Measurements from ENCODE around the gene SPAG6. TPM values are rescaled to one million over a fixed set of nuclear protein-coding genes. Genes with fewer than 3 reads are reported as not detected.

Gene SPAG6
- total and polyA plus RNA-seq, 2 of the 8 experiments (the other 6 are each of a cell fraction or from before 2014, with no cell fraction given) = 0.14 TPM; not detected in 1

GRCh38 chr10:22460531-22461403, 115.5 kb downstream of the SPAG6 start:
- H3K4me3 ChIP-seq (ENCODE audit: extremely low read depth in 1 of 4, insufficient read depth in 2 of 4, low read depth in 3 of 4, low read length in 4 of 4) = no peak overlapping the region
- DNase-seq (ENCODE audit: low read depth in 1 of 2, low spot score in 2 of 2) (no peak), FAIRE-seq (no peak)
- no peak overlapping the region for H3K4ac ChIP-seq (replicated peaks; ENCODE audit: insufficient read length, low read depth, low read length)
- H3K27me3 ChIP-seq (replicated peaks in 1 of 4; ENCODE audit: control insufficient read depth in 3 of 4, extremely low read depth in 1 of 4, insufficient read depth in 3 of 4, low read length in 3 of 4) = no peaks in the 10 kb centered on the region
- no peak overlapping the region for H3K9ac ChIP-seq (replicated peaks in 1 of 4; ENCODE audit: extremely low read depth in 1 of 4, low read depth in 3 of 4, low read length in 3 of 4)
- no peak overlapping the region for H3K4me2 ChIP-seq (ENCODE audit: insufficient read depth in 1 of 2, low read depth in 2 of 2, low read length in 2 of 2)
- no peaks in the 10 kb centered on the region for H3K9me3 ChIP-seq (ENCODE audit: insufficient read depth in 2 of 2, low read depth in 1 of 2, low read length in 1 of 2)
- H2AFZ ChIP-seq (ENCODE audit: low read length) = no peak overlapping the region
- no peaks in the 10 kb centered on the region for H3K79me1 ChIP-seq (ENCODE audit: low read depth, low read length)
- H3K36me3 ChIP-seq (ENCODE audit: control insufficient read depth in 2 of 4, insufficient read depth in 4 of 4, low read length in 3 of 4) = no peaks in the 10 kb centered on the region
- no peak overlapping the region for H4K5ac ChIP-seq (ENCODE audit: insufficient read length, low read depth, low read length)
- H3K4me1 ChIP-seq (replicated peaks in 1 of 4; ENCODE audit: control insufficient read depth in 3 of 4, insufficient read depth in 4 of 4, low read length in 3 of 4) = no peaks in the 10 kb centered on the region
- WGBS, 2 experiments (ENCODE audit: extremely low coverage in 1 of 2, insufficient coverage in 1 of 2, insufficient read length in 1 of 2, insufficient replicate concordance in 2 of 2, low coverage in 1 of 2, low lambda C conversion rate in 2 of 2, missing lambda C conversion rate in 1 of 2) = 92% methylated on average over 6 of the region's 6 CpGs; no CpG with 5 or more reads in 1 of the 2 experiments
- CTCF ChIA-PET (ENCODE audit: partially characterized antibody) = interaction anchor here (0.5 to 1.0 kb wide), 3 partner anchors 114 to 698 kb away, joined by 3 read pairs; no protein-coding TSS in a partner anchor
- no peak overlapping the region for H3K18ac ChIP-seq (ENCODE audit: extremely low read depth, low read length)
- no peak overlapping the region for H3K27ac ChIP-seq (ENCODE audit: low read depth, low read length)
- H2BK120ac ChIP-seq (replicated peaks; ENCODE audit: low read depth, low read length) = no peak overlapping the region
- no peaks in the 10 kb centered on the region for H3K23me2 ChIP-seq (ENCODE audit: low read depth, low read length)
- no peak overlapping the region for H2AK5ac ChIP-seq (ENCODE audit: low read depth, low read length)
- H2BK15ac ChIP-seq (ENCODE audit: low read length) = no peak overlapping the region
- no peak overlapping the region for H3K14ac ChIP-seq (ENCODE audit: insufficient read length)
- H2BK5ac ChIP-seq (ENCODE audit: low read depth, low read length) = no peak overlapping the region
- H3K56ac ChIP-seq (replicated peaks; ENCODE audit: insufficient read length, low read depth, low read length) = no peak overlapping the region
- POLR2A ChIA-PET (ENCODE audit: partially characterized antibody) = no interaction called here
- no peak overlapping the region for H3K23ac ChIP-seq (ENCODE audit: insufficient read length)
- no peaks in the 10 kb centered on the region for H4K20me1 ChIP-seq (replicated peaks in 1 of 2; ENCODE audit: control insufficient read depth in 1 of 2, insufficient read depth in 2 of 2, low read length in 2 of 2)
- no peak overlapping the region for H2BK20ac ChIP-seq (ENCODE audit: low read length)
- H4K8ac ChIP-seq (ENCODE audit: extremely low read depth, insufficient read depth, low read length) = no peak overlapping the region
- H2BK12ac ChIP-seq (ENCODE audit: low read depth, low read length) = no peak overlapping the region
- no peaks in the 10 kb centered on the region for H3K79me2 ChIP-seq (ENCODE audit: control insufficient read depth in 1 of 2, insufficient read depth in 2 of 2, low read length in 2 of 2)
- no peak overlapping the region for H4K91ac ChIP-seq (replicated peaks; ENCODE audit: insufficient read length, low read length)
- TF ChIP-seq CHD1 (IDR thresholded peaks at IDR 0.05; ENCODE audit: low read depth, low read length) (no peak), CEBPB (IDR thresholded peaks at IDR 0.05; ENCODE audit: low read depth, low read length) (no peak), SIN3A (conservative IDR thresholded peaks at IDR 0.05 in 1 of 2, IDR thresholded peaks at IDR 0.05 in 1 of 2; ENCODE audit: low read depth in 1 of 2, low read length in 2 of 2) (no peak), YY1 (IDR thresholded peaks at IDR 0.05; ENCODE audit: low read depth, low read length) (no peak), EZH2 (IDR thresholded peaks at IDR 0.05; ENCODE audit: low read depth, low read length, severe bottlenecking) (no peak), ASH2L (IDR thresholded peaks at IDR 0.05; ENCODE audit: low read length) (no peak), TEAD4 (IDR thresholded peaks at IDR 0.05; ENCODE audit: low read depth, low read length) (no peak), TAF1 (IDR thresholded peaks at IDR 0.05; ENCODE audit: low read depth, low read length) (no peak), CREB1 (IDR thresholded peaks at IDR 0.05) (no peak), JUND (IDR thresholded peaks at IDR 0.05; ENCODE audit: low read length) (no peak), ZNF274 (IDR thresholded peaks at IDR 0.05; ENCODE audit: borderline replicate concordance, extremely low read depth, low read length) (no peak), EP300 (IDR thresholded peaks at IDR 0.05; ENCODE audit: borderline replicate concordance in 1 of 2, low read depth in 2 of 2, low read length in 2 of 2) (no peak), SP4 (IDR thresholded peaks at IDR 0.05; ENCODE audit: low read length) (no peak), CHD2 (IDR thresholded peaks at IDR 0.05; ENCODE audit: low read length) (no peak)

All from H1 (cell line).